ENCODE results near the gene CTNNA2.

DNA sequence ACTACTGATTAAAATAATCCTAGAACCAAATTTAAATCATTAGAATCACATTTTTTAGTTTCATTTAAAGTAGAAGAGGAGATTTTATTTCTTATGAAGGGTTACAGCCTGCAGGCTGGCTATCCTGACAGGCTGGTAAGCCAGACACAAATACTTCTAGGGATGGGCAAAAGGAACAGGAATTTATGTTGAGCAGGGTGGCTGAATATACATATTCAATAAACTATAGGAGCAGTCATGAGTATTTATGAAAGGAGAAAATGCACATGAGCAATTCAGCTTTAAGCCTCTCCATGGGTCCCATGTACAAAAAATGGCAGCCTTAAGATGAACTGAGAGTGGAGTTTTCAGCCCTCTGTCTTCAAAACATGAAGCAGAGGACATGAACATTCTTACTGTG, 182.4 kb downstream of the CTNNA2 start:
- TF ChIP-seq, protein P1, sequence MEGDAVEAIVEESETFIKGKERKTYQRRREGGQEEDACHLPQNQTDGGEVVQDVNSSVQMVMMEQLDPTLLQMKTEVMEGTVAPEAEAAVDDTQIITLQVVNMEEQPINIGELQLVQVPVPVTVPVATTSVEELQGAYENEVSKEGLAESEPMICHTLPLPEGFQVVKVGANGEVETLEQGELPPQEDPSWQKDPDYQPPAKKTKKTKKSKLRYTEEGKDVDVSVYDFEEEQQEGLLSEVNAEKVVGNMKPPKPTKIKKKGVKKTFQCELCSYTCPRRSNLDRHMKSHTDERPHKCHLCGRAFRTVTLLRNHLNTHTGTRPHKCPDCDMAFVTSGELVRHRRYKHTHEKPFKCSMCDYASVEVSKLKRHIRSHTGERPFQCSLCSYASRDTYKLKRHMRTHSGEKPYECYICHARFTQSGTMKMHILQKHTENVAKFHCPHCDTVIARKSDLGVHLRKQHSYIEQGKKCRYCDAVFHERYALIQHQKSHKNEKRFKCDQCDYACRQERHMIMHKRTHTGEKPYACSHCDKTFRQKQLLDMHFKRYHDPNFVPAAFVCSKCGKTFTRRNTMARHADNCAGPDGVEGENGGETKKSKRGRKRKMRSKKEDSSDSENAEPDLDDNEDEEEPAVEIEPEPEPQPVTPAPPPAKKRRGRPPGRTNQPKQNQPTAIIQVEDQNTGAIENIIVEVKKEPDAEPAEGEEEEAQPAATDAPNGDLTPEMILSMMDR (IDR thresholded peaks at IDR 0.05) = no peak
- TF ChIP-seq, protein P2, sequence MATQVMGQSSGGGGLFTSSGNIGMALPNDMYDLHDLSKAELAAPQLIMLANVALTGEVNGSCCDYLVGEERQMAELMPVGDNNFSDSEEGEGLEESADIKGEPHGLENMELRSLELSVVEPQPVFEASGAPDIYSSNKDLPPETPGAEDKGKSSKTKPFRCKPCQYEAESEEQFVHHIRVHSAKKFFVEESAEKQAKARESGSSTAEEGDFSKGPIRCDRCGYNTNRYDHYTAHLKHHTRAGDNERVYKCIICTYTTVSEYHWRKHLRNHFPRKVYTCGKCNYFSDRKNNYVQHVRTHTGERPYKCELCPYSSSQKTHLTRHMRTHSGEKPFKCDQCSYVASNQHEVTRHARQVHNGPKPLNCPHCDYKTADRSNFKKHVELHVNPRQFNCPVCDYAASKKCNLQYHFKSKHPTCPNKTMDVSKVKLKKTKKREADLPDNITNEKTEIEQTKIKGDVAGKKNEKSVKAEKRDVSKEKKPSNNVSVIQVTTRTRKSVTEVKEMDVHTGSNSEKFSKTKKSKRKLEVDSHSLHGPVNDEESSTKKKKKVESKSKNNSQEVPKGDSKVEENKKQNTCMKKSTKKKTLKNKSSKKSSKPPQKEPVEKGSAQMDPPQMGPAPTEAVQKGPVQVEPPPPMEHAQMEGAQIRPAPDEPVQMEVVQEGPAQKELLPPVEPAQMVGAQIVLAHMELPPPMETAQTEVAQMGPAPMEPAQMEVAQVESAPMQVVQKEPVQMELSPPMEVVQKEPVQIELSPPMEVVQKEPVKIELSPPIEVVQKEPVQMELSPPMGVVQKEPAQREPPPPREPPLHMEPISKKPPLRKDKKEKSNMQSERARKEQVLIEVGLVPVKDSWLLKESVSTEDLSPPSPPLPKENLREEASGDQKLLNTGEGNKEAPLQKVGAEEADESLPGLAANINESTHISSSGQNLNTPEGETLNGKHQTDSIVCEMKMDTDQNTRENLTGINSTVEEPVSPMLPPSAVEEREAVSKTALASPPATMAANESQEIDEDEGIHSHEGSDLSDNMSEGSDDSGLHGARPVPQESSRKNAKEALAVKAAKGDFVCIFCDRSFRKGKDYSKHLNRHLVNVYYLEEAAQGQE (IDR thresholded peaks at IDR 0.05; ENCODE audit: insufficient read depth in 1 of 2, low read depth in 2 of 2, low read length in 1 of 2) = no peak
- no peak for TF ChIP-seq POLR2AphosphoS5 (IDR thresholded peaks at IDR 0.05; ENCODE audit: low read depth, low read length)
- no peak for TF ChIP-seq TCF7L2 (IDR thresholded peaks at IDR 0.05; ENCODE audit: low read depth, low read length)

All from Panc1 (cell line).